ENCODE results near the gene AGPAT1. TPM values are rescaled to one million over a fixed set of nuclear protein-coding genes. Genes with fewer than 3 reads are reported as not detected.
A peak's percentile ranks its signal among the peaks of the same experiment; 100 is the strongest.

AGPAT1 gene
- total RNA-seq, 1 donor from 2014 or later, result 76.3 TPM

GRCh38 chr6:32154514-32155161 lies 21.2 kb downstream of the AGPAT1 start:
- no peaks in the 10 kb centered on the region for H3K9me3 Mint-ChIP-seq
- peaks cover 40% of the 10 kb centered on the region for H3K4me1 Mint-ChIP-seq (ENCODE audit: unreplicated experiment)
- DNase-seq (ENCODE audit: extremely low spot score, unreplicated experiment), result peak; percentile 77
- peak overlapping the region; percentile 100 for H3K4me3 Mint-ChIP-seq
- peaks cover 17% of the 10 kb centered on the region for H3K27me3 Mint-ChIP-seq
- H3K36me3 Mint-ChIP-seq, result peaks cover 22% of the 10 kb centered on the region
- H3K27ac Mint-ChIP-seq, result peak overlapping the region; percentile 97
- TF ChIP-seq CTCF (conservative IDR thresholded peaks at IDR 0.05), result peak; percentile 65

GRCh38 chr6:32153564-32154513 lies 22.0 kb downstream of the AGPAT1 start, which contains the start of gene PPT2:
PPT2 (plus strand) TSS chr6:32154141; CDS start chr6:32154595, 454 bp downstream.
- Mint-ChIP-seq H3K27me3 (peaks cover 17% of the 10 kb centered on the region), H3K9me3 (no peaks in the 10 kb centered on the region), H3K4me1 (ENCODE audit: unreplicated experiment) (peaks cover 40% of the 10 kb centered on the region), H3K27ac (peak within 1 kb of the TSS; percentile 97), H3K36me3 (peaks cover 22% of the 10 kb centered on the region), H3K4me3 (peak within 1 kb of the TSS; percentile 100)
- peak; percentile 48 for TF ChIP-seq CTCF (conservative IDR thresholded peaks at IDR 0.05)
- peak; percentile 86 for DNase-seq (ENCODE audit: extremely low spot score, unreplicated experiment)

- H3K9me3 Mint-ChIP-seq, result no peaks in the 10 kb centered on the region
- H3K27ac Mint-ChIP-seq, result peak overlapping the region; percentile 97
- no peak for DNase-seq (ENCODE audit: extremely low spot score, unreplicated experiment)
- peaks cover 17% of the 10 kb centered on the region for H3K27me3 Mint-ChIP-seq
- peaks cover 14% of the 10 kb centered on the region for H3K36me3 Mint-ChIP-seq
- peaks cover 40% of the 10 kb centered on the region for H3K4me1 Mint-ChIP-seq (ENCODE audit: unreplicated experiment)
- TF ChIP-seq CTCF (conservative IDR thresholded peaks at IDR 0.05), result no peak
- peak overlapping the region; percentile 100 for H3K4me3 Mint-ChIP-seq
Observed at GRCh38 chr6:32152769-32153563, 22.9 kb downstream of the AGPAT1 start.

- no peak for DNase-seq (ENCODE audit: extremely low spot score, unreplicated experiment)
- Mint-ChIP-seq H3K36me3 (peaks cover 6% of the 10 kb centered on the region), H3K4me3 (peak within 1 kb of the TSS; percentile 100), H3K27ac (peak within 1 kb of the TSS; percentile 97), H3K9me3 (no peaks in the 10 kb centered on the region), H3K27me3 (peaks cover 17% of the 10 kb centered on the region), H3K4me1 (ENCODE audit: unreplicated experiment) (peaks cover 40% of the 10 kb centered on the region)
- TF ChIP-seq CTCF (conservative IDR thresholded peaks at IDR 0.05), result no peak
Observed at GRCh38 chr6:32151863-32152768, 23.8 kb downstream of the AGPAT1 start, which contains the start of gene PRRT1. PRRT1 (minus strand) TSS chr6:32151939; CDS start chr6:32151827, 112 bp downstream.
